Choroid plexus epithelial cell (primary cell): ENCODE measurements around the gene OXCT2.
"Not testable (repeated sequence)": the region's sequence is repeated elsewhere in the genome, so short reads cannot be mapped to it uniquely, and the experiment has no call there.

ENCODE experiments used
- DNase-seq: peaks from one replicate; pipeline ENCODE4 v3.0.0-alpha.2; 2010; ENCODE audit warnings: low read depth
- H3K4me3 ChIP-seq: 2 replicates; pipeline ENCODE4 v1.5.1; 2011; ENCODE audit warnings: low read depth, mild to moderate bottlenecking, control low read depth, low read length, moderate library complexity
- CTCF ChIP-seq: conservative IDR thresholded peaks from 2 replicates; pipeline ENCODE4 v1.5.1; 2011; ENCODE audit warnings: low read depth, mild to moderate bottlenecking, control low read depth, inconsistent platforms, low read length, moderate library complexity

Gene OXCT2

GRCh38 chr1:39776400-39776713 is 5.2 kb upstream of the OXCT2 start:
- no peak for TF ChIP-seq CTCF
- H3K4me3 ChIP-seq, result no peak overlapping the region
- DNase-seq, result no peak

- H3K4me3 ChIP-seq, DNase-seq: not testable (repeated sequence)
Measured at GRCh38 chr1:39775676-39776399, 4.7 kb upstream of the OXCT2 start.

DNA sequence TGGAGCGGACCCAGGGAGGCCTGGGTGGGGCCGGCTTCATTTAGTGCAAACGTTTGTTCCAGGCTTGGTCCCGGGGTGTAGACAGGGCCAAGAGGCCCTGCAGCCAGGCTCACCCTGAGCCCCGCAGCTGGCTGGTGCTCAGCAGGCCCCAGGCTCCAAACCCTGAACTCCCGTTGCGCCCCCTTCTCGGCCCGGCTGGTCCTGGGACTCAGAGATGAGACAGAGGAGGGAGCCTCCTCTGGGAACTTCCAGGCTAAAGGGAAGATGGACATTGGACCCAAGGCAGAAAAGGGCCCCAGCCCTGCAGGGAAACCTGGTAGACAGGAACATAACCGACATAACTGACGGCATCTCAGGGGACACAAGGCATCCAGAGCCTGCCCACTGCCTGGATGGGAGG is 4.0 kb upstream of the OXCT2 start:
- not testable (repeated sequence) for DNase-seq, H3K4me3 ChIP-seq

- not testable (repeated sequence) for H3K4me3 ChIP-seq, DNase-seq
Measured at GRCh38 chr1:39773369-39773979, 2.3 kb upstream of the OXCT2 start.

GRCh38 chr1:39770100-39771021 is 787 bp downstream of the OXCT2 start:
- not testable (repeated sequence) for DNase-seq
- H3K4me3 ChIP-seq, result peak overlapping the region; percentile 13

DNA sequence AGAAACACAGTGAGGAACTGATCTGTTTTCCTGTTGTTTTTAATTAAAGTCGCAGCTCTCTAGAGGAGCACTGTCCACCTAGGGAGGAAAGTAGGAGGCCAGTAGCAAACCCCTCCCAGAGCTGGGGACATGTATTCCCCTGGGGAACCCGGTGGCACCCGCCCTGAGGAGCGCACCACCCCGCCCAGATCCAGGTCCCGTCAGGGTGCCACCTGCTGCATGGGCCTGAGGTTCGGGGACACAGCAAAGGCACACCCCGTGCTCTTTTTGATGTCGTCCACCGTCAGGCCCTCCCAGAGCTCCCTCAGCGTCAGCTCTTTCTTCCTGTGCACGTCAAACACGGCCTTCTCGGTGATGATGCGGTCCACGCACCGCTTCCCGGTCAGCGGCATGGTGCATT is 1.6 kb downstream of the OXCT2 start:
- DNase-seq, H3K4me3 ChIP-seq: not testable (repeated sequence)

- not testable (repeated sequence) for DNase-seq, H3K4me3 ChIP-seq
Measured at GRCh38 chr1:39766466-39766865, 4.7 kb downstream of the OXCT2 start.

- not testable (repeated sequence) for H3K4me3 ChIP-seq
Measured at GRCh38 chr1:39764512-39764911, 6.6 kb downstream of the OXCT2 start.

GRCh38 chr1:39763619-39764374 is 7.4 kb downstream of the OXCT2 start:
- DNase-seq, H3K4me3 ChIP-seq: not testable (repeated sequence)

More at GRCh38 chr1:39764512-39764911, 6.6 kb downstream of the OXCT2 start:
- not testable (repeated sequence) for DNase-seq

- TF ChIP-seq CTCF, result no peak
- H3K4me3 ChIP-seq, result no peak overlapping the region
- no peak for DNase-seq
Measured at GRCh38 chr1:39762550-39763540, 8.3 kb downstream of the OXCT2 start.
